H1 (cell line): Measurements from ENCODE around the gene STK39. TPM values are rescaled to one million over a fixed set of nuclear protein-coding genes. Genes with fewer than 3 reads are reported as not detected.

ENCODE experiments used
- CTCF ChIA-PET: fragments of 300-600 bp; sonication (Branson Sonifier 250); formaldehyde crosslinking; loops from one replicate; lab custom pipeline; 2021; ENCODE audit not compliant: partially characterized antibody; lab: Charles Lee
- POLR2A ChIA-PET: fragments of 300-600 bp; sonication (Branson Sonifier 250); formaldehyde crosslinking; loops from one replicate; lab custom pipeline; 2021; ENCODE audit warnings: inconsistent platforms; ENCODE audit not compliant: partially characterized antibody; lab: Charles Lee
- DNase-seq, 2 experiments: peaks; one replicate each; pipeline versions ENCODE4 v3.0.0 to v3.0.0-alpha.2; 2010 to 2022; ENCODE audit warnings: low spot score in 2 of 2, low read depth in 1 of 2, mixed read lengths in 1 of 2
- FAIRE-seq: peaks from 2 replicates; lab custom pipeline; 2011; peaks lifted over from hg19 to GRCh38; lab: Jason Lieb, UNC
- H2AFZ ChIP-seq: 2 replicates; pipeline ENCODE4 v1.8.1; 2012; ENCODE audit warnings: low read length, inconsistent platforms
- H2AK5ac ChIP-seq: 2 replicates; pipeline ENCODE4 v1.6.1; 2013; ENCODE audit warnings: low read depth, low read length
- H2BK120ac ChIP-seq: replicated peaks from 2 replicates; pipeline ENCODE3; 2013; ENCODE audit warnings: low read depth, low read length, inconsistent platforms
- H2BK12ac ChIP-seq: 2 replicates; pipeline ENCODE4 v1.6.1; 2013; ENCODE audit warnings: low read depth, low read length
- H2BK15ac ChIP-seq: 2 replicates; pipeline ENCODE4 v1.6.1; 2013; ENCODE audit warnings: low read length
- H2BK20ac ChIP-seq: 2 replicates; pipeline ENCODE4 v1.6.1; 2013; ENCODE audit warnings: low read length
- H2BK5ac ChIP-seq: 2 replicates; pipeline ENCODE4 v1.6.1; 2013; ENCODE audit warnings: low read depth, low read length
- H3K14ac ChIP-seq: 2 replicates; pipeline ENCODE4 v1.6.1; 2013; ENCODE audit warnings: inconsistent platforms; ENCODE audit not compliant: insufficient read length
- H3K18ac ChIP-seq: 2 replicates; pipeline ENCODE4 v1.6.1; 2013; ENCODE audit warnings: low read length; ENCODE audit errors: extremely low read depth
- H3K23ac ChIP-seq: 2 replicates; pipeline ENCODE4 v1.6.1; 2013; ENCODE audit warnings: inconsistent platforms; ENCODE audit not compliant: insufficient read length
- H3K23me2 ChIP-seq: 2 replicates; pipeline ENCODE4 v1.6.1; 2013; ENCODE audit warnings: low read depth, low read length
- H3K27ac ChIP-seq: 2 replicates; pipeline ENCODE4 v1.6.1; 2011; ENCODE audit warnings: low read depth, low read length, inconsistent platforms
- H3K27me3 ChIP-seq, 4 experiments: replicated peaks in 1 of 4; 1 replicate in 1 of 4; 2 replicates in 3 of 4; pipeline versions ENCODE4 v1.6.1 to v1.8.1; 2011 to 2013; ENCODE audit warnings: low read length in 3 of 4, mild to moderate bottlenecking in 3 of 4, inconsistent platforms in 2 of 4, mixed read lengths in 2 of 4, moderate library complexity in 1 of 4; ENCODE audit not compliant: control insufficient read depth in 3 of 4, insufficient read depth in 3 of 4; ENCODE audit errors: extremely low read depth in 1 of 4
- H3K36me3 ChIP-seq, 4 experiments: 2 replicates each; pipeline versions ENCODE4 v1.6.1 to v1.8.1; 2011 to 2013; ENCODE audit warnings: mild to moderate bottlenecking in 4 of 4, low read length in 3 of 4, moderate library complexity in 2 of 4, control low read depth in 1 of 4, inconsistent platforms in 1 of 4; ENCODE audit not compliant: insufficient read depth in 4 of 4, control insufficient read depth in 2 of 4
- H3K4ac ChIP-seq: replicated peaks from 2 replicates; pipeline ENCODE3; 2013; ENCODE audit warnings: low read length, low read depth, mixed read lengths, inconsistent platforms; ENCODE audit not compliant: insufficient read length
- H3K4me1 ChIP-seq, 4 experiments: replicated peaks in 1 of 4; 1 replicate in 1 of 4; 2 replicates in 3 of 4; pipeline versions ENCODE4 v1.6.1 to v1.8.1; 2011 to 2013; ENCODE audit warnings: low read length in 3 of 4, inconsistent platforms in 2 of 4, mixed read lengths in 1 of 4; ENCODE audit not compliant: insufficient read depth in 4 of 4, control insufficient read depth in 3 of 4
- H3K4me2 ChIP-seq, 2 experiments: 2 replicates each; pipeline versions ENCODE4 v1.6.1 to v1.8.1; 2011 to 2013; ENCODE audit warnings: low read depth in 2 of 2, low read length in 2 of 2, control low read depth in 1 of 2, inconsistent platforms in 1 of 2, mild to moderate bottlenecking in 1 of 2; ENCODE audit not compliant: insufficient read depth in 1 of 2
- H3K4me3 ChIP-seq, 4 experiments: fragments of 200-600, 300-600 bp in 1 of 4; sonication (generic), shearing (Covaris generic), sonication (Bioruptor Twin) in 1 of 4; 2 replicates each; pipeline versions ENCODE4 v1.5.1 to v1.8.1; 2011 to 2016; ENCODE audit warnings: low read length in 4 of 4, low read depth in 3 of 4, control low read depth in 2 of 4, inconsistent platforms in 2 of 4, mild to moderate bottlenecking in 2 of 4, mixed read lengths in 1 of 4, moderate library complexity in 1 of 4; ENCODE audit not compliant: insufficient read depth in 2 of 4; ENCODE audit errors: extremely low read depth in 1 of 4
- H3K56ac ChIP-seq: replicated peaks from 2 replicates; pipeline ENCODE3; 2013; ENCODE audit warnings: low read depth, mild to moderate bottlenecking, mixed read lengths, low read length, inconsistent platforms; ENCODE audit not compliant: insufficient read length
- H3K79me1 ChIP-seq: 2 replicates; pipeline ENCODE4 v1.6.1; 2013; ENCODE audit warnings: low read depth, low read length, control low read depth
- H3K79me2 ChIP-seq, 2 experiments: 2 replicates each; pipeline versions ENCODE4 v1.6.1 to v1.8.1; 2012 to 2013; ENCODE audit warnings: low read length in 2 of 2, mild to moderate bottlenecking in 2 of 2, inconsistent platforms in 1 of 2; ENCODE audit not compliant: insufficient read depth in 2 of 2, control insufficient read depth in 1 of 2
- H3K9ac ChIP-seq, 4 experiments: replicated peaks in 1 of 4; 1 replicate in 1 of 4; 2 replicates in 3 of 4; pipeline versions ENCODE4 v1.6.1 to v1.8.1; 2011 to 2013; ENCODE audit warnings: low read depth in 3 of 4, low read length in 3 of 4, control low read depth in 2 of 4, mild to moderate bottlenecking in 2 of 4, moderate library complexity in 2 of 4, inconsistent platforms in 1 of 4; ENCODE audit errors: extremely low read depth in 1 of 4
- H3K9me3 ChIP-seq, 2 experiments: 2 replicates each; pipeline versions ENCODE4 v1.6.1 to v1.8.1; 2012 to 2013; ENCODE audit warnings: mild to moderate bottlenecking in 2 of 2, moderate library complexity in 2 of 2, control low read depth in 1 of 2, inconsistent platforms in 1 of 2, low read depth in 1 of 2, low read length in 1 of 2, mixed read lengths in 1 of 2; ENCODE audit not compliant: insufficient read depth in 2 of 2
- H4K20me1 ChIP-seq, 2 experiments: replicated peaks in 1 of 2; 2 replicates each; pipeline versions ENCODE3 to v1.8.1; 2011 to 2013; ENCODE audit warnings: inconsistent platforms in 2 of 2, low read length in 2 of 2, mild to moderate bottlenecking in 1 of 2; ENCODE audit not compliant: insufficient read depth in 2 of 2, control insufficient read depth in 1 of 2
- H4K5ac ChIP-seq: 2 replicates; pipeline ENCODE4 v1.6.1; 2013; ENCODE audit warnings: low read length, low read depth, mixed read lengths, inconsistent platforms; ENCODE audit not compliant: insufficient read length
- H4K8ac ChIP-seq: 2 replicates; pipeline ENCODE4 v1.8.0; 2013; ENCODE audit warnings: mild to moderate bottlenecking, moderate library complexity, low read length, inconsistent platforms; ENCODE audit not compliant: insufficient read depth; ENCODE audit errors: extremely low read depth
- H4K91ac ChIP-seq: replicated peaks from 2 replicates; pipeline ENCODE3; 2013; ENCODE audit warnings: low read length, mixed read lengths, inconsistent platforms; ENCODE audit not compliant: insufficient read length
- GABPA ChIP-seq: IDR thresholded peaks from 2 replicates; pipeline ENCODE4 v1.6.1; 2011; ENCODE audit warnings: mild to moderate bottlenecking, low read length, moderate library complexity, borderline replicate concordance; ENCODE audit not compliant: insufficient read depth
- KDM1A ChIP-seq: fragments of 200-600, 300-600 bp; sonication (generic); IDR thresholded peaks from 2 replicates; pipeline ENCODE4 v1.7.1; 2016; ENCODE audit warnings: mild to moderate bottlenecking, low read length, borderline replicate concordance
- KDM5A ChIP-seq: fragments of 200-600 bp; IDR thresholded peaks from 2 replicates; pipeline ENCODE4 v1.7.1; 2012; ENCODE audit warnings: mild to moderate bottlenecking, low read length, inconsistent platforms, mixed read lengths
- MAX ChIP-seq: IDR thresholded peaks from 2 replicates; pipeline ENCODE4 v1.6.1; 2012; ENCODE audit warnings: inconsistent platforms
- SP2 ChIP-seq: IDR thresholded peaks from 2 replicates; pipeline ENCODE4 v1.6.1; 2012; ENCODE audit warnings: mild to moderate bottlenecking, low read length, inconsistent platforms
- TBP ChIP-seq: IDR thresholded peaks from 2 replicates; pipeline ENCODE4 v1.6.1; 2011; ENCODE audit warnings: low read depth, low read length, improper control_type of control experiment
- ZNF274 ChIP-seq: IDR thresholded peaks from 2 replicates; pipeline ENCODE4 v1.7.0; 2012; ENCODE audit warnings: low read length, borderline replicate concordance; ENCODE audit errors: extremely low read depth
- WGBS, 2 experiments: shearing (Covaris generic) in 1 of 2; methylation state at CpG; one replicate each; pipeline versions ENCODE4 v1.1.6 to v1.1.7; 2013 to 2015; ENCODE audit warnings: low lambda C conversion rate in 2 of 2, mixed read lengths in 2 of 2, inconsistent platforms in 1 of 2, low coverage in 1 of 2, missing lambda C conversion rate in 1 of 2; ENCODE audit not compliant: insufficient replicate concordance in 2 of 2, insufficient coverage in 1 of 2, insufficient read length in 1 of 2; ENCODE audit errors: extremely low coverage in 1 of 2, missing lambda C conversion rate in 1 of 2; 5-methylcytosine and 5-hydroxymethylcytosine counted together
- polyA plus RNA-seq, 7 experiments: library from polyadenylated mRNA; depleted of rRNA in 3 of 7; stranded (reverse) in 5 of 7; unstranded in 2 of 7; fragments of >200 nt in 5 of 7; fragments of 200-250 nt in 2 of 7; gene quantifications; 1 replicate in 5 of 7; 2 replicates in 1 of 7; 4 replicates in 1 of 7; pipeline versions ENCODE4 v1.2.1 to v1.2.3, GENCODE V29; 2011 to 2013; ENCODE audit warnings: missing spikeins in 2 of 7, mixed read lengths in 2 of 7
- total RNA-seq: library from RNA; stranded (reverse); fragmentation: NEBNext Ultra II Directional; extraction: Animal tissue kit (Norgen Biotek cat#: 25700); gene quantifications from 2 replicates; pipeline ENCODE4 v1.2.1, GENCODE V29; 2021

STK39 gene
- total and polyA plus RNA-seq, 2 of the 8 experiments (the other 6 are each of a cell fraction or from before 2014, with no cell fraction given) = 13.7 to 23.8 TPM

GRCh38 chr2:168089200-168089599 lies 158.2 kb downstream of the STK39 start:
- H3K9ac ChIP-seq = no peak overlapping the region
- no peaks in the 10 kb centered on the region for H3K79me1 ChIP-seq
- FAIRE-seq = no peak
- no peak for TF ChIP-seq GABPA
- no peak for TF ChIP-seq SP2
- TF ChIP-seq KDM1A = no peak
- TF ChIP-seq MAX = no peak
- no peak for TF ChIP-seq ZNF274
- no peak for TF ChIP-seq KDM5A
- TF ChIP-seq TBP = no peak
- TF ChIP-seq, all 59 proteins: peak for 0
- Histone ChIP-seq H3K4me3 (no peak overlapping the region), H4K5ac (no peak overlapping the region), H3K36me3 (no peaks in the 10 kb centered on the region), H3K23me2 (no peaks in the 10 kb centered on the region; the same call in 1 of the 2 replicates), H3K4me2 (no peak overlapping the region), H4K91ac (no peak overlapping the region), H3K4me1 (no peaks in the 10 kb centered on the region), H3K56ac (no peak overlapping the region), H2BK20ac (no peak overlapping the region), H2BK5ac (no peak overlapping the region), H3K23ac (no peak overlapping the region), H2BK12ac (no peak overlapping the region), H3K27me3 (no peaks in the 10 kb centered on the region), H3K14ac (no peak overlapping the region), H3K27ac (no peak overlapping the region), H3K9me3 (no peaks in the 10 kb centered on the region), H4K20me1 (no peaks in the 10 kb centered on the region), H2AK5ac (no peak overlapping the region), H3K79me2 (no peaks in the 10 kb centered on the region), H3K4ac (no peak overlapping the region), H2AFZ (no peak overlapping the region), H3K18ac (no peak overlapping the region), H2BK15ac (no peak overlapping the region), H4K8ac (no peak overlapping the region), H2BK120ac (no peak overlapping the region)
- POLR2A ChIA-PET = no interaction called here
- WGBS, 2 experiments = 79% methylated on average over 1 of the region's 1 CpG; no CpG with 5 or more reads in 1 of the 2 experiments
- CTCF ChIA-PET = interaction anchor here (1.1 kb wide), 1 partner anchor 31 kb away, joined by 3 read pairs; no protein-coding TSS in a partner anchor
- no peak for DNase-seq
